H9 (cell line): ENCODE results near the gene SLC7A11. TPM values are rescaled to one million over a fixed set of nuclear protein-coding genes. Genes with fewer than 3 reads are reported as not detected.

Experiments
- DNase-seq: peaks from one replicate; pipeline ENCODE4 v3.0.0-alpha.2; 2017
- H2AFZ ChIP-seq: one replicate; pipeline ENCODE4 v1.6.1; 2013; ENCODE audit warnings: mild to moderate bottlenecking, low read length, control low read depth, moderate library complexity
- H2AK5ac ChIP-seq: 2 replicates; pipeline ENCODE4 v1.6.1; 2013; ENCODE audit warnings: low read length, control low read depth, mixed read lengths; ENCODE audit not compliant: insufficient read length
- H2BK120ac ChIP-seq: one replicate; pipeline ENCODE4 v1.6.1; 2013; ENCODE audit warnings: low read depth, mild to moderate bottlenecking, low read length, control low read depth, inconsistent platforms; ENCODE audit not compliant: poor library complexity, severe bottlenecking
- H2BK12ac ChIP-seq: 2 replicates; pipeline ENCODE4 v1.6.1; 2013; ENCODE audit warnings: low read length, control low read depth, mixed read lengths, low read depth; ENCODE audit not compliant: insufficient read length
- H2BK15ac ChIP-seq: 2 replicates; pipeline ENCODE4 v1.6.1; 2013; ENCODE audit warnings: low read depth, low read length, control low read depth
- H2BK20ac ChIP-seq: one replicate; pipeline ENCODE4 v1.6.1; 2013; ENCODE audit warnings: low read depth, mild to moderate bottlenecking, low read length, control low read depth, inconsistent platforms; ENCODE audit not compliant: poor library complexity, severe bottlenecking
- H2BK5ac ChIP-seq: 2 replicates; pipeline ENCODE4 v1.6.1; 2013; ENCODE audit warnings: low read length, control low read depth, mixed read lengths; ENCODE audit not compliant: insufficient read length
- H3K14ac ChIP-seq: 2 replicates; pipeline ENCODE4 v1.6.1; 2013; ENCODE audit warnings: low read length, control low read depth; ENCODE audit not compliant: insufficient read depth
- H3K18ac ChIP-seq: 2 replicates; pipeline ENCODE4 v1.6.1; 2013; ENCODE audit warnings: low read depth, mild to moderate bottlenecking, mixed read lengths, low read length, control low read depth; ENCODE audit not compliant: insufficient read length
- H3K23ac ChIP-seq: 2 replicates; pipeline ENCODE4 v1.6.1; 2013; ENCODE audit warnings: low read length, control low read depth, mixed read lengths, low read depth; ENCODE audit not compliant: insufficient read length
- H3K23me2 ChIP-seq: 2 replicates; pipeline ENCODE4 v1.6.1; 2013; ENCODE audit warnings: low read depth, mild to moderate bottlenecking, mixed read lengths, low read length, control low read depth; ENCODE audit not compliant: insufficient read length, poor library complexity, severe bottlenecking
- H3K27ac ChIP-seq: 2 replicates; pipeline ENCODE4 v1.5.1; 2013; ENCODE audit warnings: low read length, control low read depth, mixed read lengths, low read depth; ENCODE audit not compliant: insufficient read length
- H3K27me3 ChIP-seq: 2 replicates; pipeline ENCODE4 v1.6.1; 2013; ENCODE audit warnings: low read length, control low read depth, inconsistent platforms; ENCODE audit not compliant: insufficient read depth
- H3K4ac ChIP-seq: 2 replicates; pipeline ENCODE4 v1.6.1; 2013; ENCODE audit warnings: low read depth, mild to moderate bottlenecking, control low read depth, inconsistent platforms, low read length, moderate library complexity
- H3K4me1 ChIP-seq: 2 replicates; pipeline ENCODE4 v1.6.1; 2013; ENCODE audit warnings: low read length, control low read depth, inconsistent platforms; ENCODE audit not compliant: insufficient read depth
- H3K4me2 ChIP-seq: 2 replicates; pipeline ENCODE4 v1.6.1; 2013; ENCODE audit warnings: low read length, control low read depth, mixed read lengths; ENCODE audit not compliant: insufficient read length, insufficient read depth
- H3K56ac ChIP-seq: 2 replicates; pipeline ENCODE4 v1.6.1; 2013; ENCODE audit warnings: low read depth, mild to moderate bottlenecking, mixed read lengths, low read length, control low read depth; ENCODE audit not compliant: insufficient read length
- H3K79me1 ChIP-seq: 2 replicates; pipeline ENCODE4 v1.6.1; 2013; ENCODE audit warnings: low read depth, mild to moderate bottlenecking, moderate library complexity, low read length, control low read depth, inconsistent platforms; ENCODE audit not compliant: insufficient read depth, poor library complexity, severe bottlenecking
- H3K79me2 ChIP-seq: 2 replicates; pipeline ENCODE4 v1.6.1; 2013; ENCODE audit warnings: low read length, control low read depth, inconsistent platforms; ENCODE audit not compliant: insufficient read depth
- H3K9ac ChIP-seq: 2 replicates; pipeline ENCODE4 v1.6.1; 2013; ENCODE audit warnings: low read length, control low read depth, mixed read lengths; ENCODE audit not compliant: insufficient read length; ENCODE audit errors: extremely low read depth
- H3K9me3 ChIP-seq: one replicate; pipeline ENCODE4 v1.6.1; 2013; ENCODE audit warnings: low read depth, low read length, inconsistent platforms; ENCODE audit not compliant: control insufficient read depth
- H3T11ph ChIP-seq: one replicate; pipeline ENCODE4 v1.6.1; 2013; ENCODE audit warnings: mild to moderate bottlenecking, low read length, control low read depth, inconsistent platforms
- H4K20me1 ChIP-seq: one replicate; pipeline ENCODE4 v1.6.1; 2013; ENCODE audit not compliant: control insufficient read depth, insufficient read length, insufficient read depth
- H4K5ac ChIP-seq: 2 replicates; pipeline ENCODE4 v1.6.1; 2013; ENCODE audit warnings: low read depth, mild to moderate bottlenecking, mixed read lengths, low read length, control low read depth; ENCODE audit not compliant: insufficient read length
- H4K8ac ChIP-seq: replicated peaks from 2 replicates; pipeline ENCODE4 v1.6.1; 2013; ENCODE audit warnings: low read length, control low read depth, mixed read lengths, low read depth; ENCODE audit not compliant: insufficient read length
- H4K91ac ChIP-seq: 2 replicates; pipeline ENCODE4 v1.6.1; 2013; ENCODE audit warnings: low read depth, mild to moderate bottlenecking, moderate library complexity, mixed read lengths, low read length, control low read depth; ENCODE audit not compliant: insufficient read length
- H3K27ac Mint-ChIP-seq, 3 experiments: 2 replicates in 2 of 3; 3 replicates in 1 of 3; pipeline ENCODE4 v1.8.0; 2020 to 2021; ENCODE audit warnings: mixed read lengths in 3 of 3, mild to moderate bottlenecking in 1 of 3, moderate library complexity in 1 of 3
- H3K27me3 Mint-ChIP-seq: 2 replicates; pipeline ENCODE4 v1.8.0; 2021; ENCODE audit warnings: low read depth, mild to moderate bottlenecking, moderate library complexity, mixed read lengths
- H3K36me3 Mint-ChIP-seq, 3 experiments: 2 replicates in 2 of 3; 3 replicates in 1 of 3; pipeline ENCODE4 v1.8.0; 2020 to 2021; ENCODE audit warnings: low read depth in 3 of 3, mixed read lengths in 3 of 3; ENCODE audit not compliant: insufficient read depth in 1 of 3
- H3K4me1 Mint-ChIP-seq, 2 experiments: 2 replicates each; pipeline ENCODE4 v1.8.0; 2020; ENCODE audit warnings: mixed read lengths in 2 of 2
- H3K4me3 Mint-ChIP-seq, 2 experiments: 2 replicates in 1 of 2; 3 replicates in 1 of 2; pipeline ENCODE4 v1.8.0; 2020 to 2021; ENCODE audit warnings: mild to moderate bottlenecking in 2 of 2, mixed read lengths in 2 of 2, moderate library complexity in 1 of 2
- H3K9me3 Mint-ChIP-seq, 2 experiments: 2 replicates in 1 of 2; 3 replicates in 1 of 2; pipeline ENCODE4 v1.8.0; 2020; ENCODE audit warnings: mild to moderate bottlenecking in 2 of 2, mixed read lengths in 2 of 2, moderate library complexity in 1 of 2
- WGBS: extraction: QIAGEN DNeasy Blood & Tissue Kit; methylation state at CpG from one replicate; pipeline ENCODE4 v1.1.7; 2013; ENCODE audit warnings: missing lambda C conversion rate, low lambda C conversion rate, mixed read lengths; ENCODE audit not compliant: insufficient read length; ENCODE audit errors: extremely low coverage; 5-methylcytosine and 5-hydroxymethylcytosine counted together
- total RNA-seq: library from RNA; stranded (reverse); gene quantifications from 2 replicates; pipeline ENCODE4 v1.2.1, GENCODE V29; 2021
- TF ChIP-seq, protein P1 (sequence below): fragments of 200-600 bp; sonication (generic); conservative IDR thresholded peaks from 3 replicates; pipeline ENCODE4 v1.8.0; 2021; ENCODE audit warnings: antibody characterized with exemption, mild to moderate bottlenecking

The SLC7A11 gene
- total RNA-seq, 1 experiment from 2014 or later, result 19.8 TPM

DNA sequence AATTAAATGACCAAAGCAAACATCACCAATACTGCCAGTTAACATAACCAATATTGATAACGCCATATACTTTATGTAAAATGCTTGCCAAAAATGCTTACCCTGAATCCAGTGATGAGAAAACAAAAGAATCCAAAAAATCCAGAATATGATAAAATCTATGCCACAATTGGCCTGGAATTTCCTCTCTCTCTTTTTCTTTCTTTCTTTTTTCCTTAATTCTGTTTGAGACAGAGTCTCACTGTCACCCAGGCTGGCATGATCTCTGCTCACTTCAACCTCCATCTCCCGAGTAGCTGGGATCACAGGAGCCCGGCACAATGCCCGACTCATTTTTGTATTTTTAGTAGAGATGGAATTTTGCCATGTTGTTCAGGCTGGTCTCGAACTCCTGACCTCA lies 9.8 kb upstream of the SLC7A11 start:
- Histone ChIP-seq H4K5ac (no peak overlapping the region), H3K23me2 (no peaks in the 10 kb centered on the region), H3K9ac (no peak overlapping the region), H3K4me2 (no peak overlapping the region), H2AK5ac (no peak overlapping the region), H2BK120ac (no peak overlapping the region), H3K79me1 (no peaks in the 10 kb centered on the region), H3K27ac (no peak overlapping the region), H4K91ac (no peak overlapping the region), H3K79me2 (no peaks in the 10 kb centered on the region), H3T11ph (no peak overlapping the region), H3K23ac (no peak overlapping the region), H3K14ac (no peak overlapping the region), H2BK12ac (no peak overlapping the region), H2BK20ac (no peak overlapping the region), H2BK15ac (no peak overlapping the region), H3K9me3 (no peaks in the 10 kb centered on the region), H3K4ac (no peak overlapping the region), H2BK5ac (no peak overlapping the region), H2AFZ (no peak overlapping the region), H3K56ac (no peak overlapping the region), H4K20me1 (no peaks in the 10 kb centered on the region), H3K4me1 (no peaks in the 10 kb centered on the region), H4K8ac (no peak overlapping the region), H3K18ac (no peak overlapping the region), H3K27me3 (no peaks in the 10 kb centered on the region)
- no CpG with 5 or more reads among the region's 5 CpGs for WGBS
- H3K36me3 Mint-ChIP-seq, result peaks cover 0 to 5% (median 2%) of the 10 kb centered on the region in 3 experiments; a peak in 2 of 7 replicates
- H3K27me3 Mint-ChIP-seq, result no peaks in the 10 kb centered on the region
- H3K9me3 Mint-ChIP-seq, result peaks cover 0 to 3% of the 10 kb centered on the region in 2 experiments; a peak in 2 of 5 replicates
- peaks cover 4% of the 10 kb centered on the region in 2 experiments; a peak in 2 of 4 replicates for H3K4me1 Mint-ChIP-seq
- H3K27ac Mint-ChIP-seq, result no peak overlapping the region
- TF ChIP-seq, protein P1, sequence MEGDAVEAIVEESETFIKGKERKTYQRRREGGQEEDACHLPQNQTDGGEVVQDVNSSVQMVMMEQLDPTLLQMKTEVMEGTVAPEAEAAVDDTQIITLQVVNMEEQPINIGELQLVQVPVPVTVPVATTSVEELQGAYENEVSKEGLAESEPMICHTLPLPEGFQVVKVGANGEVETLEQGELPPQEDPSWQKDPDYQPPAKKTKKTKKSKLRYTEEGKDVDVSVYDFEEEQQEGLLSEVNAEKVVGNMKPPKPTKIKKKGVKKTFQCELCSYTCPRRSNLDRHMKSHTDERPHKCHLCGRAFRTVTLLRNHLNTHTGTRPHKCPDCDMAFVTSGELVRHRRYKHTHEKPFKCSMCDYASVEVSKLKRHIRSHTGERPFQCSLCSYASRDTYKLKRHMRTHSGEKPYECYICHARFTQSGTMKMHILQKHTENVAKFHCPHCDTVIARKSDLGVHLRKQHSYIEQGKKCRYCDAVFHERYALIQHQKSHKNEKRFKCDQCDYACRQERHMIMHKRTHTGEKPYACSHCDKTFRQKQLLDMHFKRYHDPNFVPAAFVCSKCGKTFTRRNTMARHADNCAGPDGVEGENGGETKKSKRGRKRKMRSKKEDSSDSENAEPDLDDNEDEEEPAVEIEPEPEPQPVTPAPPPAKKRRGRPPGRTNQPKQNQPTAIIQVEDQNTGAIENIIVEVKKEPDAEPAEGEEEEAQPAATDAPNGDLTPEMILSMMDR, result no peak
- no peak for DNase-seq
- H3K4me3 Mint-ChIP-seq, result no peak overlapping the region
